Body of pancreas (tissue), 4 donors: Measurements from ENCODE around the gene SLC25A6. TPM values are rescaled to one million over a fixed set of nuclear protein-coding genes. Genes with fewer than 3 reads are reported as not detected.

ENCODE experiments used
- ATAC-seq: fragments of 150-250 bp; one replicate; pipeline ENCODE4 v1.9.1; 2016
- DNase-seq, 4 donors: peaks; one replicate each; pipeline ENCODE4 v3.0.0-alpha.2; 2019
- H3K27ac ChIP-seq, 4 donors: fragments of 200-600 bp; sonication (generic); 1 replicate in 3 of 4; 2 replicates in 1 of 4; pipeline versions ENCODE4 v1.5.1 to v1.6.1; 2016 to 2019; ENCODE audit warnings: mild to moderate bottlenecking in 1 of 4, mixed read lengths in 1 of 4, moderate library complexity in 1 of 4
- H3K27me3 ChIP-seq, 2 donors: fragments of 200-600 bp; sonication (generic); one replicate each; pipeline ENCODE4 v1.6.0; 2016; ENCODE audit warnings: mild to moderate bottlenecking in 1 of 2
- H3K36me3 ChIP-seq, 2 donors: fragments of 200-600 bp; sonication (generic); replicated peaks in 1 of 2; 2 replicates each; pipeline ENCODE4 v1.5.1; 2016; ENCODE audit warnings: low read depth in 2 of 2; ENCODE audit not compliant: insufficient read depth in 1 of 2
- H3K4me1 ChIP-seq: fragments of 200-600 bp; sonication (generic); one replicate; pipeline ENCODE4 v1.6.0; 2016
- H3K4me3 ChIP-seq, 2 donors: fragments of 200-600 bp; sonication (generic); 1 replicate in 1 of 2; 2 replicates in 1 of 2; pipeline ENCODE4 v1.5.1; 2016 to 2019
- H3K9me3 ChIP-seq, 3 donors: fragments of 200-600 bp; sonication (generic); 1 replicate in 2 of 3; 2 replicates in 1 of 3; pipeline ENCODE4 v1.5.1; 2016
- CTCF ChIP-seq, 7 experiments: fragments of 450-650 bp in 4 of 7; fragments of 200-600 bp in 3 of 7; sonication (generic) in 3 of 7; IDR thresholded peaks; one replicate each; pipeline ENCODE4 v1.5.1; 2016 to 2019; ENCODE audit warnings: antibody characterized with exemption in 7 of 7
- POLR2A ChIP-seq, 3 donors: fragments of 450-650 bp; IDR thresholded peaks; one replicate each; pipeline ENCODE4 v1.6.1; 2016; ENCODE audit warnings: antibody characterized with exemption in 3 of 3, mild to moderate bottlenecking in 2 of 3
- WGBS, 2 donors: methylation state at CpG; one replicate each; pipeline ENCODE4 v1.1.5; 2017; 5-methylcytosine and 5-hydroxymethylcytosine counted together
- intact Hi-C: fragments of 100-400 bp; cut with DNase I; formaldehyde crosslinking; loops from one replicate; pipeline ENCODE4 v1.15.1; 2023
- total RNA-seq, 2 donors: library from RNA; depleted of rRNA; stranded (reverse); fragments of >200 nt; gene quantifications; one replicate each; pipeline ENCODE4 v1.1.0, GENCODE V29; 2016

The SLC25A6 gene
- total RNA-seq, 2 donors from 2014 or later, result 180 to 338 TPM

DNA sequence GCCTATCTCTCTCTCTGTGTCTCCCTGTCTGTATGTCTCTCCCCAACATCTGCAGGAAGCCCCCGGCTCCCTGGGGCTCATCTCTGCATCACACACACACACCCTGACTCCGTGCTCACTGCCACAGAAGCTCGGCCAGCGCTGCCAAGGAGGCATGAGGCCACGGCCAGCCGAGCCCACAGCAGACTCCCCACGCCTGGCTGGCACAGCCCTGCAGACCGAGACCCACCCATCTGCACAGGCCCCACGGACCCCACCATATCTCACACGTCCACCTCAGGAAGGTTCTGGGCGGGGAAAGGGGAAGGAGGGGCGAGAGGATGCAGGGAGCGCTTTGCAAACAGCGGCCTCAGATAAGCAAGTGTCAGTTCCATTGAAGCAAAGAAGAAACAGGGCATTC lies 28.5 kb upstream of the SLC25A6 start:
- intact Hi-C loops, result no loop called here
- no peak overlapping the region for H3K27ac ChIP-seq
- TF ChIP-seq CTCF (IDR thresholded peaks at IDR 0.05), result no peak
- TF ChIP-seq POLR2A (IDR thresholded peaks at IDR 0.05), result no peak
- ATAC-seq (no peak), DNase-seq (peak in 1 of 4 donors; percentile 9)
- no peak overlapping the region for H3K4me3 ChIP-seq
- H3K27me3 ChIP-seq, result no peaks in the 10 kb centered on the region
- no peaks in the 10 kb centered on the region for H3K9me3 ChIP-seq
- H3K36me3 ChIP-seq, result peaks cover 4 to 7% of the 10 kb centered on the region in 2 donors
- 57 to 62% methylated on average over 10 to 14 of the region's 14 CpGs for WGBS, 2 donors
- H3K4me1 ChIP-seq, result no peaks in the 10 kb centered on the region

- intact Hi-C loops, result no loop called here
- no peak overlapping the region for H3K27ac ChIP-seq
- ATAC-seq (no peak), DNase-seq (peak in 1 of 4 donors; percentile 10)
- TF ChIP-seq POLR2A (IDR thresholded peaks at IDR 0.05) (no peak), CTCF (IDR thresholded peaks at IDR 0.05) (no peak)
- no peaks in the 10 kb centered on the region for H3K27me3 ChIP-seq
- no peaks in the 10 kb centered on the region for H3K4me1 ChIP-seq
- no peaks in the 10 kb centered on the region for H3K9me3 ChIP-seq
- 84% methylated on average over 12 to 18 of the region's 19 CpGs for WGBS, 2 donors
- H3K36me3 ChIP-seq, result peaks cover 4 to 7% of the 10 kb centered on the region in 2 donors
- H3K4me3 ChIP-seq, result no peak overlapping the region
Measured at GRCh38 chrX:1419545-1420355, 27.8 kb upstream of the SLC25A6 start.

GRCh38 chrX:1418901-1419544 lies 27.1 kb upstream of the SLC25A6 start:
- Histone ChIP-seq H3K27ac (no peak overlapping the region), H3K36me3 (peaks cover 4 to 7% of the 10 kb centered on the region in 2 donors), H3K27me3 (no peaks in the 10 kb centered on the region), H3K4me1 (no peaks in the 10 kb centered on the region), H3K9me3 (no peaks in the 10 kb centered on the region), H3K4me3 (no peak overlapping the region)
- DNase-seq (peak in 1 of 4 donors; percentile 15), ATAC-seq (no peak)
- no peak for TF ChIP-seq POLR2A (IDR thresholded peaks at IDR 0.05)
- no peak for TF ChIP-seq CTCF (IDR thresholded peaks at IDR 0.05)
- intact Hi-C loops, result no loop called here
- 89 to 93% methylated on average over 7 to 28 of the region's 29 CpGs for WGBS, 2 donors

GRCh38 chrX:1417921-1418771 lies 26.2 kb upstream of the SLC25A6 start:
- Histone ChIP-seq H3K36me3 (peaks cover 4 to 10% of the 10 kb centered on the region in 2 donors), H3K27me3 (no peaks in the 10 kb centered on the region), H3K4me1 (no peaks in the 10 kb centered on the region), H3K27ac (no peak overlapping the region), H3K4me3 (no peak overlapping the region), H3K9me3 (no peaks in the 10 kb centered on the region)
- TF ChIP-seq POLR2A (IDR thresholded peaks at IDR 0.05) (no peak), CTCF (IDR thresholded peaks at IDR 0.05) (no peak)
- intact Hi-C loops, result no loop called here
- no peak for ATAC-seq
- WGBS, 2 donors, result 88 to 98% methylated on average over 13 to 20 of the region's 20 CpGs
- DNase-seq, result peak in 1 of 4 donors; percentile 8
